Natural killer cell treated with Interleukin-12 subunit alpha and Interleukin-12 subunit beta and Interleukin-15 and Interleukin-18, amount 100 ng/mL, for 72 hours (primary cell): ENCODE measurements around the gene MAD2L2. TPM values are rescaled to one million over a fixed set of nuclear protein-coding genes. Genes with fewer than 3 reads are reported as not detected.
A peak's percentile ranks its signal among the peaks of the same experiment; 100 is the strongest.
"Not testable (repeated sequence)": the region's sequence is repeated elsewhere in the genome, so short reads cannot be mapped to it uniquely, and the experiment has no call there.

Source experiments
- ATAC-seq, 2 donors: fragments of 150-1000 bp; cut with Tn5 transposase in 1 of 2; sonication (Bioruptor Pico), chemical (Tn5 transposase) in 1 of 2; 2 replicates each; pipeline ENCODE4 v1.10.0; 2021
- DNase-seq: peaks from one replicate; pipeline ENCODE4 v3.0.0; 2022; ENCODE audit warnings: low spot score
- H3K27ac Mint-ChIP-seq, 2 donors: 1 replicate in 1 of 2; 2 replicates in 1 of 2; pipeline ENCODE4 v1.8.0; 2022; ENCODE audit warnings: mixed read lengths in 2 of 2, mild to moderate bottlenecking in 1 of 2, moderate library complexity in 1 of 2
- H3K27me3 Mint-ChIP-seq, 2 donors: 1 replicate in 1 of 2; 2 replicates in 1 of 2; pipeline ENCODE4 v1.8.0; 2022; ENCODE audit warnings: mixed read lengths in 2 of 2
- H3K36me3 Mint-ChIP-seq: one replicate; pipeline ENCODE4 v1.8.0; 2022; ENCODE audit warnings: mixed read lengths
- H3K4me1 Mint-ChIP-seq, 2 donors: 1 replicate in 1 of 2; 2 replicates in 1 of 2; pipeline ENCODE4 v1.8.0; 2022; ENCODE audit warnings: low read depth in 2 of 2, mixed read lengths in 2 of 2, mild to moderate bottlenecking in 1 of 2
- H3K4me3 Mint-ChIP-seq: one replicate; pipeline ENCODE4 v1.8.0; 2022; ENCODE audit warnings: mixed read lengths
- H3K9me3 Mint-ChIP-seq: 2 replicates; pipeline ENCODE4 v1.8.0; 2022; ENCODE audit warnings: mixed read lengths
- total RNA-seq, 2 donors: library from RNA; stranded (reverse); gene quantifications; one replicate each; pipeline ENCODE4 v1.2.3, GENCODE V29; 2022

MAD2L2 gene
- total RNA-seq, 2 donors from 2014 or later: 115 to 153 TPM

DNA sequence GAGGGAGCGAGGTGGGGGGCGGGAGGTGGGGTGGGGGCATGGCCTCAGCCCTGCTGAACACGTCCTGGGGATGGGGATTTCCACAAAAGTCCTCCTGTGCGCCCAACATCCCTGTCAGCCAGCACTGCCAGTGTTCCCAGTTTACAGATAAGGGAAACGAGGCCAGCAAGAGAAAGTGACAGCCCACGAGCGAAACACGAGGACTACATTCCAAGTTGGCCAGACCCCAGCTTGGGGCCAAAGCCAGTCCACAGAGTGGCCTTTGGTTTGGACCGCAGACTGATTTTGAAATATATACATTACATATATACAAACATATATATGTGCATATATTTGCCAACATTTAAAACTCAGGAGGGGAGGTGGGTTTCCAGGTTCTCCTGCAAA, 31.7 kb downstream of the MAD2L2 start:
- no peak for ATAC-seq
- DNase-seq: no peak
- H3K4me3 Mint-ChIP-seq: no peak overlapping the region

DNA sequence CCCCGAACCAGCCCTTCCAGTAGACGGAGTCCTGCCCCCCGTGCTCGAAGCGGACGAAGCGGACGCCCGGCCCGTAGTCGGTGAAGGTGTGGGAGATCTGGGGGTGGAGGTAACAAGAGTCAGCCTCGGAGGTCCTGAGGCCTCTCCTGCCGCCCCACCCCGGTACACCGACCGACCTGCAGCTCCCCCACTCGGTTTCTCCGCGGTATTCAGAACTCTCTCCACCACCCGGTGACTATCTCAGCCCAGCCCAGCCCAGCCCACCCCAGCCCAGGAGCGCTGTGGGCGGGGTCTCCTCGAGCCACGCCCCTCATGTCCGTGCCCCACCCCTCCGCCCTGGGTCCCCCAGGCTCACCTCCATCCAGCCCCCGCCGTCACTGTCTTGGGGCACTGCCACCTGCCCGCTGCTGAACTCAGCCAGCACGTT, 32.2 kb downstream of the MAD2L2 start:
- Mint-ChIP-seq H3K4me1 (peaks cover 25 to 27% of the 10 kb centered on the region in 2 donors), H3K9me3 (no peaks in the 10 kb centered on the region), H3K36me3 (no peaks in the 10 kb centered on the region), H3K27me3 (no peaks in the 10 kb centered on the region), H3K27ac (no peak overlapping the region), H3K4me3 (no peak overlapping the region)
- ATAC-seq (peak in 1 of 2 donors; percentile 43), DNase-seq (no peak)

More for the DNA sequence above, 31.7 kb downstream of the MAD2L2 start:
- H3K9me3 Mint-ChIP-seq: no peaks in the 10 kb centered on the region
- peaks cover 25 to 27% of the 10 kb centered on the region in 2 donors for H3K4me1 Mint-ChIP-seq
- no peaks in the 10 kb centered on the region for H3K27me3 Mint-ChIP-seq
- H3K36me3 Mint-ChIP-seq: no peaks in the 10 kb centered on the region
- no peak overlapping the region for H3K27ac Mint-ChIP-seq

DNA sequence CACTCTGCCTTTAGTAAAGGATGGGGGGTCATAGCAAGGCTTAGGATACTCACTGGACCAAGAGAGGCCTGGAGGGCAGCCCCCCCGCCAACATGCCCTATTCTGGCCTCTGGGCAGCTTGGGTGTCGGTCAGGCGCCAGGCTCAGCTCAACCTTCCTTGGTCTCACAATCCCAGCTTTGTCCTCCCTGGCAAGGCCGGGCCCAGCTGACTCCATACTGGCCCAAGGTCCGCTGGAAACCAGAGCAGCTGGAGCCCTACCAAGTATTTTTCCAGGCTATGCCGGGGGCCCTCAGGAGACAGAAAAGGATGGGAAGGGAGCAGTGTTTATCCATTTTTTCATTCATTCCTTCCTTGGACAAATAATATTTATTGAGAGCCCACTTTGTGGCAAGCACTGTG, 32.9 kb downstream of the MAD2L2 start:
- no peak for ATAC-seq
- H3K27ac Mint-ChIP-seq: no peak overlapping the region
- peaks cover 25 to 27% of the 10 kb centered on the region in 2 donors for H3K4me1 Mint-ChIP-seq
- no peaks in the 10 kb centered on the region for H3K9me3 Mint-ChIP-seq
- no peak overlapping the region for H3K4me3 Mint-ChIP-seq
- DNase-seq: no peak
- H3K36me3 Mint-ChIP-seq: no peaks in the 10 kb centered on the region
- H3K27me3 Mint-ChIP-seq: no peaks in the 10 kb centered on the region

DNA sequence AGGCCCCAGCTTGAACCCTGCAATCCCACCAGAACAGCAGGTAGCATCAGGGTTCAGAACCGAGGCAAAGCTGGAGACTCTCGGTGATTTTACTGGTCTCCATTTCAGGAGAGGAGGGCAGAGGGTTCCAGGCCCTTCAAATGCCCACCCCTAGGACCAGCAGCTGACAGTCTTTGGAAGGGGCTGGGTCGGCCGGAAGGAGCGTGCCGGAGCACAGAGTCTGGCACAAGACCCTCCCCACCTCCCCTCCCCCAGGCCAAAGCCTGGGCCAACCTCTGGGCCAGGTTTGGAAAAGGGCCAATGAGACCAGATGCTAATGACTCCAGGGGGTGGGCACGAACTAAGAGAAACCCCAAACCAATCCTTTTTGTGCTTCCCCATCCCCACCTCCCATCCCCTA, 33.6 kb downstream of the MAD2L2 start:
- Mint-ChIP-seq H3K4me3 (no peak overlapping the region), H3K36me3 (no peaks in the 10 kb centered on the region), H3K27me3 (no peaks in the 10 kb centered on the region), H3K27ac (peak overlapping the region in 1 of 2 donors; percentile 47), H3K9me3 (no peaks in the 10 kb centered on the region), H3K4me1 (peaks cover 26 to 27% of the 10 kb centered on the region in 2 donors)
- DNase-seq: no peak
- ATAC-seq: no peak

DNA sequence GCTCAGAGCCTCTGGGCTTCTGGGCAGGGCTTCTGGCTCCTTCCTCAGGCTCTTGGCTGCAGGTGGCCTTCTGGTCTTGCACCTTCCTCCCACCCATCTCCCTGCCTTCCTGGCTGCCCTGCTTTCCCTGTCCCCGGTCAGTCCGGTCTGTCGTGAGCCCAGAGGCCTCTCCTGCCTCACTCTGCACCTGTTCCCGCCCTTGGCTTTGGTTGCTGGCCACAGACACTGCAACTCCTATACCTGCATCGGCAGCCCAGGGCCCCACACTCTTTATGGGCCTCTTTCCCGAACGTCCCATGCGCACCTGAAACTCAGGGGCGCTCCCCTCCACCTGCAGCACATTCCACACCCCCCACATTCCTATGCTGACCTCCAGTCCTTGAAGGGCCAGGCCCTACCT, 34.6 kb downstream of the MAD2L2 start:
- Mint-ChIP-seq H3K4me1 (peaks cover 17 to 22% of the 10 kb centered on the region in 2 donors), H3K4me3 (no peak overlapping the region), H3K36me3 (no peaks in the 10 kb centered on the region)

DNA sequence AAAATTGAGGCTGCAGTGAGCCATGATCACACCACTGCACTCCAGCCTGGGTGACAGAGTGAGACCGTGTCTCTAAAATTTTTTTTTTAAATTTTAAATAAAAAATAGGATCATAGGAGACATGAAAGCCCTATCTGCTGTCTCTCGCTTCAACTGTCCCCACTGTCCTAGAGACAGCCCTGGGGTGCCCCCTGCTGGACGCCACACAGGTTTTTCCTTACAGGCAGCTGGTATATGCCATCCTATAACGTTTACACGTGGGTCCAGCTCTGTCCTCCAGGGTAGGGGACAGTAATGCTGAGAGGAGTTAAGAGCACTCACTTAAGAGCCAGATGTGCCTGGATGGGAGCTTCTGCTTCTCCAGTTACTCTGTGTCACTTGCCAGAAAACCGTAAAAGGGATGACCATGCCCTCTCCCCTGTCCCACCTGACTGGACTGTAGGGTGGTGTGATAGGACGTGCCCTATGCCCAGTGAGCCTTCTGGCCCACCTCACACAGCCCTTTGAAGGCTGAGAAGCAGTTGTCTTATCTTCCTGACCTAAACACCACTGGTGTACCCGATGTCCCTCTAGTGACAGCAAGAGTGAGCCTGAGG, 35.2 kb downstream of the MAD2L2 start:
- H3K4me1 Mint-ChIP-seq: peaks cover 12 to 16% of the 10 kb centered on the region in 2 donors
- H3K4me3 Mint-ChIP-seq: no peak overlapping the region
- no peak overlapping the region for H3K27ac Mint-ChIP-seq
- H3K9me3 Mint-ChIP-seq: no peaks in the 10 kb centered on the region
- H3K36me3 Mint-ChIP-seq: no peaks in the 10 kb centered on the region
- peak in 1 of 2 donors; percentile 43 for ATAC-seq
- DNase-seq: peak; percentile 83
- H3K27me3 Mint-ChIP-seq: no peaks in the 10 kb centered on the region

More for the DNA sequence above, 34.6 kb downstream of the MAD2L2 start:
- peak overlapping the region in 1 of 2 donors; percentile 47 for H3K27ac Mint-ChIP-seq
- H3K27me3 Mint-ChIP-seq: no peaks in the 10 kb centered on the region
- ATAC-seq: no peak
- H3K9me3 Mint-ChIP-seq: no peaks in the 10 kb centered on the region
- no peak for DNase-seq

DNA sequence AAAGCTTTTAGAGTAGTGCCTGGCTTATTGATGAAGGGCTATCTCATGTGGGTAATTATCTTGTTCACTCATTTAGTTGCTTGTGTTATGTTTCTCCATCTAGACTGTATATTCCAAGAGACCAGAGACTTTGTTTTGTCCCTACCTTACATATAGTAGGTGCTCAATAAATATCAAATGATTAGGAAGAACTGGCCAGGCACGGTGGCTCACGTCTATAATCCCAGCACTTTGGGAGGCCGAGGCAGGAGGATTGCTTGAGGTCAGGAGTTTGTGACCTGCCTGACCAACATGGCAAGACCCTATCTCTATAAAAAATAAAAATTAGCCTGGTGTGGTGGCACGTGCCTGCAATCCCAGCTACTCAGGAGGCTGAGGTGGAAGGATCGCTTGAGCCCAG, 35.7 kb downstream of the MAD2L2 start:
- ATAC-seq (no peak), DNase-seq (no peak)
- no peaks in the 10 kb centered on the region for H3K36me3 Mint-ChIP-seq
- no peak overlapping the region for H3K4me3 Mint-ChIP-seq
- no peak overlapping the region for H3K27ac Mint-ChIP-seq
- peaks cover 7 to 15% of the 10 kb centered on the region in 2 donors for H3K4me1 Mint-ChIP-seq
- H3K27me3 Mint-ChIP-seq: no peaks in the 10 kb centered on the region
- H3K9me3 Mint-ChIP-seq: no peaks in the 10 kb centered on the region

DNA sequence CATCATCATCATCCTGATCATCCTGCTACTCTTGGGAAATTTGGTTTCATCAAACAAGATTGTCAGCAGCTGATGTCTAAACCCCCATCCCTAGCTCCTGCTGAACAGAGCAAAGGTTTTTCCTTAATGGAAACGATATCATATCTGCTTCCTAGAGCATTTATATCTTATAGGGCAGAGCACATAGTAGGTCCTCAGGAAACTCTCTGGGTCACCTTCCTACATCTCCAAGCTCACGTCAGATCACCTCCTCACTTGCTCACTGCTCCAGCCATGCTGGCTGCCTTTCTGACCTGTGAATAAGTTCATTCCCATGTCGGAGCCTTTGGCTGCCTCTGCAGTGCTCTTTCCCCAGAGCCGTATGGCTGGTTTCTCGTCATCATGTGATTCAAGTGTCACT, 37.2 kb downstream of the MAD2L2 start:
- DNase-seq: no peak
- no peaks in the 10 kb centered on the region for H3K9me3 Mint-ChIP-seq
- H3K4me3 Mint-ChIP-seq: no peak overlapping the region
- peaks cover 0 to 8% of the 10 kb centered on the region in 2 donors for H3K4me1 Mint-ChIP-seq
- peak overlapping the region in 1 of 2 donors; percentile 43 for H3K27ac Mint-ChIP-seq
- no peak for ATAC-seq
- H3K36me3 Mint-ChIP-seq: no peaks in the 10 kb centered on the region
- no peaks in the 10 kb centered on the region for H3K27me3 Mint-ChIP-seq

DNA sequence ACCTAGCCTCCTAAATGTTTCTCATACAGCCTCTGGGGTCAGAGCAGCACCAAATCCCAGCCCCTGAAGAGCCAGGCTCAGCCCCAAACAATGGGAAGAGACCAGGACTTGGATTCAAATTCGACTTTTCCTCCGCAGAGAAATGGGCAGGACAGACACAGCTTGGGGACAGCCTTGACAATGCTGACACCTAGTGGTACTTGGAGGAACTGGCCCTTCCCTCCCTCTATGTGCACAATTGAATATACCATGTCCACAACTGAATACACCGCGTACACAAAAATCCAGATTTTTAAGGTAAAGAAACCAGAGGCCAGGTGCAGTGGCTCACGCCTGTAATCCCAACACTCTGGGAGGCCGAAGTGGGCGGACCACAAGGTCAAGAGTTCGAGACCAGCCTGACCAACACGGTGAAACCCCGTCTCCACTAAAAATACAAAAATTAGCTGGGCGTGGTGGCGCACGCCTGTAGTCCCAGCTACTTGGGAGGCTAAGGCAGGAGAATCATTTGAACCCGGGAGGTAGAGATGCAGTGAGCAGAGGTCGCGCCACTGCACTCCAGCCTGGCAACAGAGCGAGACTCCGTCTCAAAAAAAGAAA, 38.4 kb downstream of the MAD2L2 start:
- not testable (repeated sequence) for H3K9me3 Mint-ChIP-seq, H3K36me3 Mint-ChIP-seq
- peak; percentile 69 to 82 for ATAC-seq

DNA sequence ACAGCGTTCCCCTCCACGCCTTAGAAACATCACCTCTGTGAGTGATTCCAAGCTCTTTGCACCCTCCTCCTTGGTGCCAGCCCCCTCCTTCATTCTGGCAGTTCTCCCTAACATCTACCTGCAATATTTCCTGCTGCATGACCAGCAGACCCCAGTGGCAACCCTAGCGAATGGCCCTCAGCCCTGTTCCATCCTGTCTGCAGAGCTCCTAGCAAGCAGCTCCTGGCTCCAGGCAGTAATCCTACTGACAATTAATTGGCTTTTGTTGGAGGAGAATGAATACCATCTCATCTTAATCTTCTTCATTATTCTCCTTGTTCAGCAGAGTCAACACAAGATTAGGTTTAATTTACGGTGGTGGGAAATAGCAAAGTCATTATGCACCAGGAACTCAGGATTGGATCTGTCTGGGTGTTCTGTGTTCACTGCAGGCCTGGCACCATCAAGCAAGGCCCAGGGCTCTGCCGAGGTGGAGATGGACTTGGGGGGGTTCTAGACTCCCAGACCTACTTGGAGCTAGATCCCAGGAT, 39.1 kb downstream of the MAD2L2 start:
- ATAC-seq (no peak), DNase-seq (no peak)
- H3K27me3 Mint-ChIP-seq: no peaks in the 10 kb centered on the region
- no peaks in the 10 kb centered on the region for H3K9me3 Mint-ChIP-seq
- H3K4me1 Mint-ChIP-seq: peaks cover 0 to 8% of the 10 kb centered on the region in 2 donors
- no peak overlapping the region for H3K4me3 Mint-ChIP-seq
- H3K36me3 Mint-ChIP-seq: no peaks in the 10 kb centered on the region
- no peak overlapping the region for H3K27ac Mint-ChIP-seq

More for the DNA sequence above, 38.4 kb downstream of the MAD2L2 start:
- not testable (repeated sequence) for H3K4me3 Mint-ChIP-seq, H3K27me3 Mint-ChIP-seq, H3K27ac Mint-ChIP-seq, H3K4me1 Mint-ChIP-seq
- DNase-seq: peak; percentile 76

DNA sequence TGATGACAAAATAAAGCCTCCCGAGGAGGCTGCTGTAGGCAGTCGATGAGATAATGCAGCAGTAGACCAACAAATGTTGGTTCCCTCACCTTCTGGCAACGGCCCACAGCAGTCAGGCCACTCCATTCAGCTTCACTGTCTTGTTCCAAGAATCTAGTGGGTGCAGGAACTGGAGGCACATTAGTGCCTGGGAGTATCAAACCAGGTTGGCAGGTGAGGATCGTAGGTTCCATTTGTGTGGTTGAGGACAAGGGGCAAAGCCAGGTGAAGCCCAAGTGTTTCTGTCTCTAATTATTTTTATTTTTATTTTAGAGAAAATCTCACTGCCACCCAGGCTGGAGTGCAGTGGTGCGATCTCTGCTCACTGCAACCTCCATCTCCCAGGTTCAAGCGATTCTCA, 40.0 kb downstream of the MAD2L2 start:
- Mint-ChIP-seq H3K4me1 (peaks cover 0 to 4% of the 10 kb centered on the region in 2 donors), H3K27me3 (peaks cover 0 to under 1% of the 10 kb centered on the region in 2 donors), H3K27ac (no peak overlapping the region), H3K9me3 (no peaks in the 10 kb centered on the region), H3K36me3 (no peaks in the 10 kb centered on the region), H3K4me3 (no peak overlapping the region)
- ATAC-seq (no peak), DNase-seq (no peak)

DNA sequence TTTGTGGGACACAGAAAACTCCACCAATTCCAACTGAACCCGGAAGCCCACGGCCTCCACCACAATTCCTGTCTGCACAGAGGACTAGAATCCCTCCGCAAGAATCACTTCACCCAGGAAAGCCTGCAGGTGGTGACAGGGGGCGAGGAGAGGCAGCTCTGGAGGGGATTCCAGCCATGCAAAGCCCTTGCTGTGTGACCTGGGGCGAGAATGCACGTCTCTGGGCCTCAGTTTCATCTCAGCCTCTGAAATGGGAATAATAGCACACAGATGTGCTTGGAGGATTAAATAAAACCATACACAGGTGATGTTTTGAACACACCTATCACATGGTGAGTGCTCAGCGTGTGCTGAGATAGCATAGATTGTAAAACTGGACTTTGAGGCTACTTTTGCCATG, 40.8 kb downstream of the MAD2L2 start:
- H3K4me3 Mint-ChIP-seq: no peak overlapping the region
- DNase-seq: no peak
- peaks cover 0 to 3% of the 10 kb centered on the region in 2 donors for H3K27me3 Mint-ChIP-seq
- no peaks in the 10 kb centered on the region for H3K36me3 Mint-ChIP-seq
- no peaks in the 10 kb centered on the region for H3K9me3 Mint-ChIP-seq
- no peak for ATAC-seq
- H3K27ac Mint-ChIP-seq: no peak overlapping the region
- H3K4me1 Mint-ChIP-seq: peaks cover 0 to 4% of the 10 kb centered on the region in 2 donors

DNA sequence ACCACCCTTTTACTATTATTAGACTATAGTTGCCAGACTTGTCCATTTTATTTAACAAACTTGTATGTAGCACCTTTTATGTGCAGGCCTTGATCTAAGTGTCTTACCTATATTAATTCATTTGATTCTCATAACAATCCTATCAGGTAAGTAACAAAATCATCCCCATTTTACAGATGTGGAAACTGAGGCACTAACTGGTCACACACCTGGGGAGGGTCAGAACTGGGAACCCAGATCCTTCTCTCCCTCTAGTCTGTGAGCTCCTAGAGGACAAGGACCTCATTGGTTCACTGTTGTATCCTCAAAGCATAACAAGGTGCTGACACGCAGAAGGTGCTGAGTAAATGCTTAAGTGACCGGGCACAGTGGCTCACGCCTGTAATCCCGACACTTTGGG, 41.6 kb downstream of the MAD2L2 start:
- ATAC-seq (no peak), DNase-seq (no peak)
- no peak overlapping the region for H3K4me3 Mint-ChIP-seq
- no peaks in the 10 kb centered on the region for H3K36me3 Mint-ChIP-seq
- H3K27me3 Mint-ChIP-seq: peaks cover 0 to 5% of the 10 kb centered on the region in 2 donors
- no peak overlapping the region for H3K27ac Mint-ChIP-seq
- peaks cover 0 to 4% of the 10 kb centered on the region in 2 donors for H3K4me1 Mint-ChIP-seq
- H3K9me3 Mint-ChIP-seq: no peaks in the 10 kb centered on the region

DNA sequence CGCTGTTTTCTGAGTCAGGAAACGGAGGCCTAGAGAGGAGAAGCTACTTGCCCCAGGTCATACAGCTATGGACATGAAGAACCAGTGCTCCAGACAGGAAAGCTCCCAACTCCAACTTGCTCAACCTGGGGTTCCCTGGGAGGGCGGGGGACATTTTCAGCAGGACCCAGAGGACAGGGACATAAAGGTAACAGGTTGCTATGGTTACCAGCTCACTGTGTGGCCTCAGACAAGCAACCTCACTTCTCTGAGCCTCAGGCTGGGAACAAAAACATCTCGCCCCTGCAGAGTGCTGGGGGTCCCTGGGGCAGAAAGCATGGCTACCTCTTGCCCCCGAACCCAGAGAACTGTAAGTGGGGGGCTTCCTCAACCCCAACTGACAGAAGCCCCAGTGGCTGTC, 42.8 kb downstream of the MAD2L2 start:
- no peak overlapping the region for H3K27ac Mint-ChIP-seq
- ATAC-seq (no peak), DNase-seq (no peak)
- peaks cover 0 to 5% of the 10 kb centered on the region in 2 donors for H3K27me3 Mint-ChIP-seq
- H3K4me1 Mint-ChIP-seq: peaks cover 0 to 4% of the 10 kb centered on the region in 2 donors
- H3K4me3 Mint-ChIP-seq: no peak overlapping the region
- H3K9me3 Mint-ChIP-seq: no peaks in the 10 kb centered on the region
- H3K36me3 Mint-ChIP-seq: no peaks in the 10 kb centered on the region
